Endothelial cell of umbilical vein (primary cell): Measurements from ENCODE around the gene COL28A1. TPM values are rescaled to one million over a fixed set of nuclear protein-coding genes. Genes with fewer than 3 reads are reported as not detected.

ENCODE experiments used
- BruUV-seq: library from RNA; stranded (reverse); fragments of 400-500 nt; replicated peaks from 2 replicates; lab custom pipeline; 2021; lab: Mats Ljungman, UMichigan
- CTCF ChIA-PET: fragments of 300-600, 350-600 bp; sonication (Branson Sonifier 250); formaldehyde crosslinking; loops from one replicate; lab custom pipeline; 2021; ENCODE audit warnings: antibody characterized with exemption, inconsistent platforms; lab: Charles Lee
- POLR2A ChIA-PET: fragments of 300-600, 350-600 bp; sonication (Branson Sonifier 250); formaldehyde crosslinking; loops from one replicate; lab custom pipeline; 2021; ENCODE audit warnings: antibody characterized with exemption, inconsistent platforms; lab: Charles Lee
- DNase-seq: peaks from one replicate; pipeline ENCODE4 v3.0.0-alpha.2; 2011; ENCODE audit warnings: low read depth, low spot score
- FAIRE-seq: peaks from 2 replicates; lab custom pipeline; 2011; peaks lifted over from hg19 to GRCh38; lab: Jason Lieb, UNC
- H2AFZ ChIP-seq: 2 replicates; pipeline ENCODE4 v1.6.0; 2012; ENCODE audit warnings: low read depth, low read length, control low read depth, inconsistent platforms
- H3K27ac ChIP-seq: 2 replicates; pipeline ENCODE4 v1.5.1; 2011; ENCODE audit warnings: low read depth, mild to moderate bottlenecking, control low read depth, low read length, moderate library complexity; ENCODE audit not compliant: insufficient read depth
- H3K27me3 ChIP-seq, 2 experiments: 2 replicates each; pipeline versions ENCODE4 v1.6.0 to v1.6.1; 2011; ENCODE audit warnings: low read length in 2 of 2, mixed read lengths in 1 of 2; ENCODE audit not compliant: control insufficient read depth in 2 of 2, insufficient read depth in 2 of 2
- H3K36me3 ChIP-seq, 2 experiments: 2 replicates in 1 of 2; 3 replicates in 1 of 2; pipeline ENCODE4 v1.5.1; 2011; ENCODE audit warnings: low read length in 2 of 2, mild to moderate bottlenecking in 1 of 2, moderate library complexity in 1 of 2; ENCODE audit not compliant: control insufficient read depth in 2 of 2, insufficient read depth in 2 of 2; ENCODE audit errors: extremely low read depth in 1 of 2
- H3K4me1 ChIP-seq: 3 replicates; pipeline ENCODE4 v1.5.1; 2011; ENCODE audit warnings: mild to moderate bottlenecking, low read length; ENCODE audit not compliant: control insufficient read depth, insufficient read depth; ENCODE audit errors: extremely low read depth
- H3K4me2 ChIP-seq: 2 replicates; pipeline ENCODE4 v1.6.1; 2011; ENCODE audit warnings: low read length, control low read depth, mixed read lengths; ENCODE audit not compliant: insufficient read depth
- H3K4me3 ChIP-seq, 3 experiments: fragments of 200-600 bp in 1 of 3; sonication (generic), shearing (Covaris generic) in 1 of 3; replicated peaks in 1 of 3; 2 replicates each; pipeline ENCODE4 v1.5.1; 2011 to 2016; ENCODE audit warnings: control low read depth in 3 of 3, low read length in 3 of 3, mild to moderate bottlenecking in 2 of 3, inconsistent platforms in 1 of 3, low read depth in 1 of 3, moderate library complexity in 1 of 3; ENCODE audit not compliant: insufficient read depth in 1 of 3
- H3K79me2 ChIP-seq: 2 replicates; pipeline ENCODE4 v1.6.0; 2012; ENCODE audit warnings: low read length, inconsistent platforms; ENCODE audit not compliant: control insufficient read depth, insufficient read depth
- H3K9ac ChIP-seq: replicated peaks from 2 replicates; pipeline ENCODE3; 2011; ENCODE audit warnings: low read length, control low read depth; ENCODE audit not compliant: insufficient read depth; ENCODE audit errors: extremely low read depth
- H3K9me1 ChIP-seq: replicated peaks from 3 replicates; pipeline ENCODE4 v1.6.0; 2011; ENCODE audit warnings: mild to moderate bottlenecking, low read length; ENCODE audit not compliant: control insufficient read depth, insufficient read depth; ENCODE audit errors: extremely low read depth
- H3K9me3 ChIP-seq: replicated peaks from 2 replicates; pipeline ENCODE4 v1.5.1; 2012; ENCODE audit warnings: low read length, inconsistent platforms; ENCODE audit not compliant: control insufficient read depth, insufficient read depth
- H4K20me1 ChIP-seq: replicated peaks from 2 replicates; pipeline ENCODE3; 2011; ENCODE audit warnings: mild to moderate bottlenecking, low read length; ENCODE audit not compliant: control insufficient read depth, insufficient read depth; ENCODE audit errors: extremely low read depth
- CTCF ChIP-seq, 2 donors: IDR thresholded peaks; 1 replicate in 1 of 2; 2 replicates in 1 of 2; pipeline ENCODE4 v1.5.1; 2011; ENCODE audit warnings: low read length in 2 of 2, mild to moderate bottlenecking in 2 of 2, moderate library complexity in 2 of 2, control low read depth in 1 of 2, inconsistent platforms in 1 of 2, low read depth in 1 of 2; ENCODE audit not compliant: insufficient read depth in 1 of 2; ENCODE audit errors: extremely low read depth in 1 of 2
- EZH2 ChIP-seq: IDR thresholded peaks from 2 replicates; pipeline ENCODE4 v1.6.1; 2012; ENCODE audit warnings: borderline replicate concordance, low read depth, mild to moderate bottlenecking, moderate library complexity, low read length, inconsistent platforms; ENCODE audit not compliant: severe bottlenecking
- FOS ChIP-seq: IDR thresholded peaks from 2 replicates; pipeline ENCODE4 v1.6.1; 2011; ENCODE audit warnings: mild to moderate bottlenecking, low read length, moderate library complexity, borderline replicate concordance; ENCODE audit not compliant: insufficient read depth
- GATA2 ChIP-seq: IDR thresholded peaks from 2 replicates; pipeline ENCODE4 v1.7.0; 2011; ENCODE audit warnings: low read depth, mild to moderate bottlenecking, moderate library complexity, mixed read lengths, low read length; ENCODE audit not compliant: insufficient read length, insufficient read depth
- MAX ChIP-seq: IDR thresholded peaks from 2 replicates; pipeline ENCODE4 v1.6.1; 2011; ENCODE audit not compliant: insufficient read depth, insufficient read length
- MYC ChIP-seq: IDR thresholded peaks from one replicate; pipeline ENCODE4 v1.6.1; 2011; ENCODE audit warnings: mild to moderate bottlenecking, low read depth, low read length
- POLR2A ChIP-seq: IDR thresholded peaks from 2 replicates; pipeline ENCODE4 v1.6.1; 2012; ENCODE audit warnings: low read depth, mild to moderate bottlenecking, control low read depth, low read length
- POLR2AphosphoS5 ChIP-seq: IDR thresholded peaks from 2 replicates; pipeline ENCODE4 v1.6.1; 2012; ENCODE audit warnings: low read depth, mild to moderate bottlenecking, control low read depth, low read length, moderate library complexity; ENCODE audit not compliant: insufficient read depth
- dilution Hi-C: fragments of 300-500 bp; cut with MboI; formaldehyde crosslinking; loops from one replicate; pipeline ENCODE4 v1.15.0; 2019; ENCODE audit warnings: low sequenced_read_pairs; ENCODE audit not compliant: extremely low pct_ligation_motif_present
- intact Hi-C: fragments of 100-400 bp; cut with micrococcal nuclease; formaldehyde crosslinking; loops from one replicate; pipeline ENCODE4 v1.10.0; 2022
- polyA plus RNA-seq, 4 experiments: library from polyadenylated mRNA; depleted of rRNA in 3 of 4; stranded (reverse) in 3 of 4; unstranded in 1 of 4; fragments of >200 nt; gene quantifications; 2 replicates each; pipeline versions ENCODE4 v1.2.1 to v1.2.3, GENCODE V29; 2011 to 2012; ENCODE audit warnings: missing spikeins in 1 of 4
- total RNA-seq: library from RNA; stranded (reverse); gene quantifications from 2 replicates; pipeline ENCODE4 v1.2.3, GENCODE V29; 2021

Gene COL28A1
- total and polyA plus RNA-seq, 2 donors (not counting 3 experiments of a cell fraction or from before 2014, with no cell fraction given) = not detected

- no peak for FAIRE-seq
- H3K4me1 ChIP-seq = no peaks in the 10 kb centered on the region
- no peaks in the 10 kb centered on the region for H3K9me1 ChIP-seq
- H3K27ac ChIP-seq = no peak overlapping the region
- H2AFZ ChIP-seq = no peak overlapping the region
- no peaks in the 10 kb centered on the region for H3K79me2 ChIP-seq
- intact Hi-C loops (no loop called here), dilution Hi-C loops (no loop called here)
- no peaks in the 10 kb centered on the region for H4K20me1 ChIP-seq
- ChIA-PET CTCF (no interaction called here), POLR2A (no interaction called here)
- no TSS peak for BruUV-seq
- no peak overlapping the region for H3K9ac ChIP-seq
- no peak for DNase-seq
- TF ChIP-seq GATA2 (no peak), MAX (no peak), POLR2AphosphoS5 (no peak), EZH2 (no peak), FOS (no peak), POLR2A (no peak), CTCF (IDR thresholded peaks at IDR 0.05; ENCODE audit: extremely low read depth in 1 of 2, insufficient read depth in 1 of 2, low read depth in 1 of 2, low read length in 2 of 2) (no peak), MYC (no peak)
- no peaks in the 10 kb centered on the region for H3K36me3 ChIP-seq
- no peak overlapping the region for H3K4me2 ChIP-seq
- H3K4me3 ChIP-seq = no peak overlapping the region
- H3K27me3 ChIP-seq = peaks cover 0 to 2% of the 10 kb centered on the region in 2 experiments
- no peaks in the 10 kb centered on the region for H3K9me3 ChIP-seq
Observed at GRCh38 chr7:7516662-7517061, 19.0 kb downstream of the COL28A1 start.
